HG03565 (cell line): ENCODE measurements around the gene TIGD6.
"Not testable (repeated sequence)": the region's sequence is repeated elsewhere in the genome, so short reads cannot be mapped to it uniquely, and the experiment has no call there.

Experiments
- ATAC-seq: cut with Tn5 transposase; IDR thresholded peaks from one replicate; pipeline ENCODE4 v1.9.1; 2021; ENCODE audit warnings: mild to moderate bottlenecking, moderate library complexity; ENCODE audit not compliant: unreplicated experiment

TIGD6 gene

DNA sequence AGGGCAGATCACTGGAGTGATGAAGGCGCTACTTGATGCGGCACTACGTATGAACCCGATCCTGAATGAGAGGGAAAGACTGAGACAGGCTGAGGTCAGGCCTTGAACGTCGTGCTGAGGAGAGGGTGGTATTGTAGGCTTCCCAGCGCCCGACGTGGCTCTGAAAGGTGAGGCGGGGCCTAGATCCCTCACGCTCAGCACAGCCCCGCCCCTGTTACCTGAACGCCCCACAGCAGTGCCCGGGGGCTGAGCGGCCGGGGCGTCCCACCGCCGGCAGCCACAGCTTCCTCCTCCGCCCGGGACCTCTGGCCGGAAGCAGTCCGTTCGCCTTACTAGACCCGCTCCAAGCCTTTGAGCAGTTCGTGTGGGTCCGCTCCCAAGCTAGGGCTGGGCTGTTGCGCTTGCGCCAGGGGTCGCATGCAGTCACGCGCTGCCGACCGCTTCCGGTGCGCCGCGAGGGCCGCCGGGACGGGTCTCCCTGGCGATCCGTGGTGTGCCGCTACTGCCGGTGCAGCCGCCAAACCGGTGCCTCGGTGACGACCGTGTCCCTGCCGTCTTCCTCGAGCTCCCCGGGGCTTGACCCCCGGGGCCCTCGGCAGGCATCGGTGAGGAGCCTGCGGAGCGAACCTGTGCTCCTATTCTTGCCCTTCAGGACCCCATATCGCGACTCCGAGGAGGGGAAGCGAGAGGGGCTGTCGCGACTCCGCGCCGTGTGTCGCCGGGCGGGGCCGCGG, at the start of gene TIGD6, which contains the start of gene HMGXB3:
TSS of gene TIGD6 (minus strand) at position 399 of the 734 bp plus-strand sequence. CDS start 4,306 bp downstream, outside the sequence.
TSS of gene HMGXB3 (plus strand) at position 484 of the 734 bp plus-strand sequence. CDS start 4,114 bp downstream, outside the sequence.
- peak; percentile 86 for ATAC-seq

- no peak for ATAC-seq
Measured at GRCh38 chr5:150046031-150046430, 45.6 kb upstream of the TIGD6 start.

GRCh38 chr5:150045549-150045948, 45.1 kb upstream of the TIGD6 start:
- no peak for ATAC-seq

DNA sequence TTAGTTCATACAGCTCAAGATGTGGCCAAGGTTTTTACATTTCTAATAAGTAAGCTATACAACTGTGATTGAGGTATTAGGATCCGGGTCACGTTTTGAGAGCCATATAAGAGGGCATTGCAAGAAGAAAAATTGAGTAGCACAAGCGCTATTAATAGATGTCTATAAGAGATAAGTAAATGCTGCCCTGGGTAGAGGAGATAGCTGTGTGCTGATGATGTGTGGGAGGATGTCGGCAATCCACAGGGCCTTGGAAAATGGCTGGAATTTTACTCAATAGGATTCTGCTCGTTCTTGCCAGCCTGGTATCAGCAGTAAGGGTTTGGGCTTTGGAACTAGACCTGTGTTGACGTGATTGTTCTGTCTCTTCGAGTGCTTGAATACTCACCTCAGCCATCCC, 44.3 kb upstream of the TIGD6 start:
- ATAC-seq: no peak

DNA sequence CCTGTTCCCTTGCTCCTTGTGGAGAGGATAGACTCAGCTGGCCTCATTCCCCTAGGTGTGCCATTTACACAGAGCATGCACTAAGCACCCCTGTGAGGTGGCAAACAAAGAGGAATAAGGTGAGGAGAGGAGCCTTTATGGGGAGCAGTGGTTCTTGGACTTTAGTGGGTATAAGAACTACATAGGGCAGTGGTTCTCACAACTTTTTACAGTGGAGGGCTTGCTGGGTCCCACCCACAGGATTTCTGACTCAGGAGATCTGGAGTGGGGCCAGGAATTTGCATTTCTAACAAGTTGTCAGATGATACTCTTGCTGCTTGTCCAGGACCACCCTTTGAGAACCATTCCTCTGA, 43.9 kb upstream of the TIGD6 start:
- no peak for ATAC-seq

GRCh38 chr5:150043657-150044328, 43.3 kb upstream of the TIGD6 start:
- ATAC-seq: no peak

DNA sequence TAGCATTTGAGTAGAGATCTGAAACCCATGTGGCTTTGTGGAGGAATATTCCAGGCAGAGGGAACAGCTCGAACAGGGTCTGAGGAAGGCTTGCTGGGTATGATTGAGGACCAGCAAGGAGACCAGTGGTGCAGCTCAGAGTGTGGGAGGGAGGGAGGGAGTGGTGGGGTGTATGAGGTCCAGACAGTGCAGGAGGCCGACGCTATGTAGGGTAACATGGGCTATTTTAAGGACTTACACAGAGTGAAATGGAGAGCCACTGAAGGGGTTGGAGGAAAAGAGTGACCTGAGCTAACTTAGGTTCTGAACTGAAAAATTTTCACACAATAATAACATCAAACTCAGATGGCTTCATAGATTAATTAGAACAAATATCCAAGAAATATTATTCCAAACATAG, 42.0 kb upstream of the TIGD6 start:
- ATAC-seq: no peak

GRCh38 chr5:150038547-150038946, 38.1 kb upstream of the TIGD6 start:
- ATAC-seq: no peak

DNA sequence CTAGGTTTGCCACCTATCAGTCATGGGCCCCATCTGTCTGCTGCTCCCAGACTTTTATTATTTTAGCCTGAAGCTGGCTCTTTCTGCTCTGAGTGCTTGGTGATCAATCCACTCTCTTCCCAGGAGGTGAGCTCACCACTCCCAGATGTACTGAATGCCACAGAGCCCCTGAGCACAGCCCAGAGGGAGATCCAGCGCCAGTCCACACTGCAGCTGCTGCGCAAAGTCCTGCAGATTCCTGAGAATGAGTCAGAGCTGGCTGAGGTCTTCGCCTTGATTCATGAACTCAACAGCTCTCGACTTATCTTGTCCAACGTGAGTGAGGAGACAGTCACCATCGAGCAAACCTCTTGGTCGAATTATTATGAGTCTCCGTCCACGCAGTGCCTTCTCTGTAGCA, 36.1 kb upstream of the TIGD6 start:
- ATAC-seq: no peak

DNA sequence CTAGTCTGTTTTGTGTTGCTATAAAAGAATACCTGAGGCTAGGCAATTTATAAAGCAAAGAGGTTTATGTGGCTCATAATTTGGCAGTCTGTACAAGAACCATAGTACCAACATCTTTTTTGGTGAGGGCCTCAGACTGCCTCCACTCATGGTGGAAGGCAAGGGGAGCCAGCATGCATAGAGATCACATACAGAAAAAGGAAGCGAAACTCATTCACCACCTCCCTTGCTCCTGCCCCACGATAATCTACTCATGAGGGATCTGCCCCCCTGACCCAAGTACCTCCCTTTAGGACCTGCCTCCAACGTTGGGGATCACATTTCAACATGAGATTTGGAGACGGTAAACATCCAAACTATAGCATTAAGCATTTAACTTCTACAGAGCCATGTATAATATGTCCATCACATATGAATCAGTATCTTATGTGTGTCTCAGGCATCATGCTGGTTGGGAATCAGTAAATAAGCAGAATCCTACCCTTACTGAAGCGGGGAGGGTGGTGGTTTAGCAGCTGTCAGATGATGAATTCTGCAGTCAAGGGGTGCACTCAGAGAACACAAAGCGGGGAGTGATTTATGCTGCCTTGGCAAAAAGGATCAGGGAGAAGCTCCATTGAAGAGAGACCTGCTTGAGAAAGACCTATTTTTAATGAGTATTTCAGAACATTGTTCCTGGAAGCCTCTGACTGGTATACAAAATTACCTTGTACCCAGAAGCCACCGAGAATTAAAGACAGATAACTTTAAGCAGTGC, 34.9 kb upstream of the TIGD6 start:
- peak; percentile 75 for ATAC-seq

GRCh38 chr5:150034662-150035061, 34.2 kb upstream of the TIGD6 start:
- no peak for ATAC-seq

DNA sequence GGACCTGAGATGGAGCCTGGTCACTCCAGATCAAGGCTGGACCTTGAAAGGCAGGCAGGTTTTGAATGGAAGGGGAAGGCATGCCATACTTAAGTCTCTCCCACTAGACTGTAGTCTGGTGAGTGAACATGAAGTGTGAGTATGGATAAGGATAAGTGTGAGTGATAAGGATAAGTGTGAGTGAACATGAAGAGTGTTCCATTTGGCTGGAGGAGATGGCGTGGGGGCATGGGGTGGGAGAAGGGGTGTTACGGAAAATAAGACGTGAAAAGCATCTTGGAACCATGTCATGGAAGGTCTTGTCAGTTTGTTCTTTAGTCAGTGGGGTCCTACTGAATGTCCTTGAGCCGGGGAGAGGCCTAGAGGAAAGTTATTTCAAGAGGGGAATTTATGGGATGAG, 32.9 kb upstream of the TIGD6 start:
- ATAC-seq: no peak

GRCh38 chr5:150028047-150028446, 27.6 kb upstream of the TIGD6 start:
- not testable (repeated sequence) for ATAC-seq

DNA sequence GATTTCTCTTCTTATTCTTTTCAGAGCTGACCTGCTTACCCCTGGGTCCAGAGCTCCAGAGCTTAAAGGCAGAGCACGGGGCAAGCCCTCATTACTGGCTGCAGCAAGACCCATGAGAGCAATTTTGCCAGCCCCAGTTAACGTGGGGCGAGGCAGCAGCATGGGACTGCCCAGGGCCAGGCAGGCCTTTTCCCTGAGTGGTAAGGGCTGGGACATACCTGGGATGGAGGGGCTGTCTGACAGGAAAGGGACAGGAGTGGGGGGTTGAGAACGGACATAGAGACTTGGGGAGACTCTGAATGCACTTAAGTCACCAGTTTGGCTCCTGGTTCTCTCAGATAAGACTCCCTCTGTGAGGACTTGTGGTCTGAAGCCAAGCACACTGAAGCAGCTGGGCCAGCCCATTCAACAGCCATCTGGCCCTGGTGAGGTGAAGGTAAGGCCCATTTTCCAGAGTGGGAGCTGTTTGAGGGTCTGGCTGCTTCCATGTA, 26.3 kb upstream of the TIGD6 start:
- no peak for ATAC-seq

DNA sequence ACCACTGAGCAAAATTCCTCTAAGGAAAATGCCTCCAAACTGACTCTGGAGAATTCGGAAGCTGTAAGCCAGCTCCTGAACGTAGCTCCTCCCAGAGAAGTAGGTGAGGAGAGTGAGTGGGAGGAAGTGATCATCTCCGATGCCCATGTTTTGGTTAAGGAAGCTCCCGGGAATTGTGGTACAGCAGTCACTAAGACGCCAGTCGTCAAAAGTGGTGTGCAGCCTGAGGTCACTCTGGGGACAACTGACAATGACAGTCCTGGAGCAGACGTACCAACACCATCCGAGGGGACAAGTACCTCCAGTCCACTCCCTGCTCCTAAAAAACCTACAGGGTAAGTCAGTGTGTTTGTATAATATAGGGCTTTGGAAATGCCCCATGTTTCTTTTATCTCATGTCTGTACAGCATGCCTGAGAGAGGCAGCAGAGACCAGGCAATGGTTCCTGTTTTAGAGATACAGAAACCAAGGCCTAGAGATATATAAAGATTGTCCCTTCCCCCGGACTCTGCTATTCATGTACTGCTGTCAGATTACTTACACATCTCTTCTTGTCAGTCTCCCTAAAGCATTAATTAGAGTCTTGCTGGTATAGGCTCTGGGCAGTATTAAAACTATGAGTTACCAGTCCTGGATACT, 24.0 kb upstream of the TIGD6 start:
- no peak for ATAC-seq

GRCh38 chr5:150023136-150023535, 22.7 kb upstream of the TIGD6 start:
- ATAC-seq: no peak

- ATAC-seq: no peak
Measured at GRCh38 chr5:150022681-150023080, 22.2 kb upstream of the TIGD6 start.

- ATAC-seq: no peak
Measured at GRCh38 chr5:150022158-150022531, 21.7 kb upstream of the TIGD6 start.

GRCh38 chr5:150021491-150022157, 21.2 kb upstream of the TIGD6 start:
- ATAC-seq: no peak

- ATAC-seq: no peak
Measured at GRCh38 chr5:150020249-150020648, 19.8 kb upstream of the TIGD6 start.
